Tibial nerve (tissue), 4 donors: ENCODE data around the gene SV2B. TPM values are rescaled to one million over a fixed set of nuclear protein-coding genes. Genes with fewer than 3 reads are reported as not detected.

ENCODE experiments used
- DNase-seq, 2 donors: peaks; one replicate each; pipeline ENCODE4 v3.0.0-alpha.2; 2019; ENCODE audit warnings: low spot score in 2 of 2
- H3K27ac ChIP-seq, 4 donors: fragments of 200-600 bp; sonication (generic) in 3 of 4; one replicate each; pipeline ENCODE4 v1.5.1; 2017 to 2019; ENCODE audit warnings: mild to moderate bottlenecking in 1 of 4
- H3K27me3 ChIP-seq, 2 donors: fragments of 200-600 bp; sonication (generic) in 1 of 2; one replicate each; pipeline versions ENCODE4 v1.5.1 to v1.6.0; 2017 to 2019
- H3K36me3 ChIP-seq, 3 donors: fragments of 200-600 bp; sonication (generic); one replicate each; pipeline ENCODE4 v1.5.1; 2018 to 2019
- H3K4me1 ChIP-seq, 4 donors: fragments of 200-600 bp; sonication (generic) in 3 of 4; one replicate each; pipeline ENCODE4 v1.5.1; 2017 to 2019
- H3K4me3 ChIP-seq, 4 donors: fragments of 200-600 bp; sonication (generic) in 3 of 4; one replicate each; pipeline ENCODE4 v1.5.1; 2017 to 2019; ENCODE audit warnings: mild to moderate bottlenecking in 1 of 4, moderate library complexity in 1 of 4
- H3K9me3 ChIP-seq, 4 donors: fragments of 200-600 bp; sonication (generic) in 3 of 4; one replicate each; pipeline ENCODE4 v1.5.1; 2017 to 2019
- CTCF ChIP-seq, 5 experiments: fragments of 200-600 bp in 3 of 5; fragments of 450-650 bp in 2 of 5; sonication (generic) in 3 of 5; IDR thresholded peaks; one replicate each; pipeline ENCODE4 v1.5.1; 2016 to 2019; ENCODE audit warnings: antibody characterized with exemption in 5 of 5, mild to moderate bottlenecking in 3 of 5, moderate library complexity in 2 of 5
- EP300 ChIP-seq, 2 donors: sonication (generic); formaldehyde crosslinking; IDR thresholded peaks; one replicate each; pipeline ENCODE4 v1.6.1; 2017; ENCODE audit warnings: antibody characterized with exemption in 2 of 2, mild to moderate bottlenecking in 1 of 2
- POLR2A ChIP-seq, 2 donors: fragments of 450-650 bp; IDR thresholded peaks; one replicate each; pipeline ENCODE4 v1.6.1; 2017; ENCODE audit warnings: antibody characterized with exemption in 2 of 2, mild to moderate bottlenecking in 2 of 2, moderate library complexity in 2 of 2
- WGBS, 2 donors: methylation state at CpG; one replicate each; pipeline ENCODE4 v1.1.5; 2018; 5-methylcytosine and 5-hydroxymethylcytosine counted together
- total RNA-seq, 4 donors: library from RNA; depleted of rRNA; stranded (reverse); fragments of >200 nt; gene quantifications; one replicate each; pipeline ENCODE4 v1.1.0, GENCODE V29; 2016

The SV2B gene
- total RNA-seq, 4 donors from 2014 or later: 8.3 to 20.5 (median 17.1) TPM

- 84 to 100% methylated on average over 2 of the region's 2 CpGs for WGBS, 2 donors
Measured at GRCh38 chr15:91283155-91283554, 183.1 kb downstream of the SV2B start.

GRCh38 chr15:91284758-91285466, 184.9 kb downstream of the SV2B start:
- TF ChIP-seq POLR2A (IDR thresholded peaks at IDR 0.05) (no peak), CTCF (IDR thresholded peaks at IDR 0.05) (no peak), EP300 (IDR thresholded peaks at IDR 0.05) (no peak)
- Histone ChIP-seq H3K27me3 (no peaks in the 10 kb centered on the region), H3K27ac (no peak overlapping the region), H3K9me3 (no peaks in the 10 kb centered on the region), H3K4me3 (no peak overlapping the region), H3K4me1 (no peaks in the 10 kb centered on the region), H3K36me3 (no peaks in the 10 kb centered on the region)
- 89 to 91% methylated on average over 13 of the region's 13 CpGs for WGBS, 2 donors
- no peak for DNase-seq

More at GRCh38 chr15:91283155-91283554, 183.1 kb downstream of the SV2B start:
- Histone ChIP-seq H3K4me1 (no peaks in the 10 kb centered on the region), H3K4me3 (no peak overlapping the region), H3K9me3 (no peaks in the 10 kb centered on the region), H3K36me3 (no peaks in the 10 kb centered on the region), H3K27ac (no peak overlapping the region), H3K27me3 (no peaks in the 10 kb centered on the region)
- DNase-seq: no peak
- no peak for TF ChIP-seq EP300 (IDR thresholded peaks at IDR 0.05)
- no peak for TF ChIP-seq POLR2A (IDR thresholded peaks at IDR 0.05)
- TF ChIP-seq CTCF (IDR thresholded peaks at IDR 0.05): no peak

- WGBS, 2 donors: 75 to 80% methylated on average over 1 of the region's 1 CpG
Measured at GRCh38 chr15:91289324-91289723, 189.3 kb downstream of the SV2B start.

GRCh38 chr15:91290553-91290952, 190.5 kb downstream of the SV2B start:
- Histone ChIP-seq H3K9me3 (no peaks in the 10 kb centered on the region), H3K36me3 (no peaks in the 10 kb centered on the region), H3K27ac (no peak overlapping the region), H3K4me3 (no peak overlapping the region), H3K4me1 (no peaks in the 10 kb centered on the region), H3K27me3 (no peaks in the 10 kb centered on the region)
- TF ChIP-seq EP300 (IDR thresholded peaks at IDR 0.05): no peak
- no peak for TF ChIP-seq POLR2A (IDR thresholded peaks at IDR 0.05)
- no peak for TF ChIP-seq CTCF (IDR thresholded peaks at IDR 0.05)
- DNase-seq: no peak
- 95 to 96% methylated on average over 6 of the region's 6 CpGs for WGBS, 2 donors

More at GRCh38 chr15:91289324-91289723, 189.3 kb downstream of the SV2B start:
- H3K36me3 ChIP-seq: no peaks in the 10 kb centered on the region
- no peaks in the 10 kb centered on the region for H3K27me3 ChIP-seq
- no peak overlapping the region for H3K27ac ChIP-seq
- no peak overlapping the region for H3K4me3 ChIP-seq
- DNase-seq: no peak
- no peaks in the 10 kb centered on the region for H3K9me3 ChIP-seq
- no peaks in the 10 kb centered on the region for H3K4me1 ChIP-seq
- no peak for TF ChIP-seq EP300 (IDR thresholded peaks at IDR 0.05)
- no peak for TF ChIP-seq CTCF (IDR thresholded peaks at IDR 0.05)
- no peak for TF ChIP-seq POLR2A (IDR thresholded peaks at IDR 0.05)

- Histone ChIP-seq H3K36me3 (no peaks in the 10 kb centered on the region), H3K27ac (no peak overlapping the region), H3K27me3 (peaks cover 0 to 2% of the 10 kb centered on the region in 2 donors), H3K4me1 (no peaks in the 10 kb centered on the region), H3K9me3 (no peaks in the 10 kb centered on the region), H3K4me3 (no peak overlapping the region)
- WGBS, 2 donors: 30 to 45% methylated on average over 3 of the region's 3 CpGs
- no peak for DNase-seq
- TF ChIP-seq EP300 (IDR thresholded peaks at IDR 0.05) (no peak), POLR2A (IDR thresholded peaks at IDR 0.05) (no peak), CTCF (IDR thresholded peaks at IDR 0.05) (no peak)
Measured at GRCh38 chr15:91291673-91292072, 191.6 kb downstream of the SV2B start.
